Measurements from ENCODE around the gene APBB1IP.

GRCh38 chr10:26566525-26567350 is 128.6 kb downstream of the APBB1IP start:
- TF ChIP-seq CTCF (IDR thresholded peaks at IDR 0.05; ENCODE audit: low read depth, low read length, poor library complexity, severe bottlenecking) (no peak), EZH2phosphoT487 (IDR thresholded peaks at IDR 0.05; ENCODE audit: borderline replicate concordance, low read length) (no peak)

Data from DOHH2 (cell line).